Measurements from ENCODE around the gene TBCK.
"Not testable (repeated sequence)": the region's sequence is repeated elsewhere in the genome, so short reads cannot be mapped to it uniquely, and the experiment has no call there.

TBCK gene

DNA sequence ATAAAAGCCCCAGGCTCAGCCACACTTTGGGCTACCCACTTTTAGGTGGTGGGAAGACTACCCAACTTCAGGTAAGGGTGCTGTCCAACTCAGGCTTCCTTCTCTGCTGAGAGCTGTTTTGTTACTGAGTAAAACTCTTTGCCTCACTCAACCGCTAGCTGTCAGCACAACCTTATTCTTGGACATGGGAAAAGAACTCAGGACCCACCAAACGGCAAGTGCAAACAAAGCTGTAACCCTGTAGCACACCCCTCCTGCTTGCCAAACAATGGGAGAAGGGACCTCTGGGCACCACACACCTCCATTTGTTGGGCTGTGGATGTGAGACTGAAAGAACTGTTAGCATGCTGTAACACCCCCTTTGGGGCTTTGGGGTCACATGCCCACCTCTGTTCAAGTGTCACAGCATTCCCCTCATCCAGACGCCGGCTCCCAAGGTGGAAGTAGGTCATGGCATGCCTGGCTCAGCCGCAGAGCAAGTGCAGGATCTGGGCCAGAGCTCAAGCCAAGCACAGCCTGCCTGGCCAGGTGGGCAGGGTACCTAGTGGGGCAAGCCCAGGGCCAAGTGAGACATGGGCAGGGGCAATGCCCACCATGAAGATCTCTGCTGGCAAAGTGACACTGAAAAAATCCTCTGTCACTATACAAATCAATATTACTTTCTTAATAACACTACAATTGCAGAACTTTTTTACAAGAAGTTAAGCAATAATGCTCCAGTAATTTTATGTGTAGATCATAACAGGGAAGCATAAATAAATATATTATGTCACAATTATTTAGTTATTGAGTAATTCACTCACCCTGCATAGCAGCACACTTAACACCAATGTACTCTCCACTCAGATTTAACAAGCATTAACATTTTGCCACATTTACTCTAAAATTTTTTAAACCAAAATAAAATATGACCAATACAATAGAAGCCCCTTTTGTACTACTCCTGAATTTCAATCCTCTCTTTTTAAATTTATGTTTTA lies 107.2 kb downstream of the TBCK start:
- no peak for DNase-seq

DNA sequence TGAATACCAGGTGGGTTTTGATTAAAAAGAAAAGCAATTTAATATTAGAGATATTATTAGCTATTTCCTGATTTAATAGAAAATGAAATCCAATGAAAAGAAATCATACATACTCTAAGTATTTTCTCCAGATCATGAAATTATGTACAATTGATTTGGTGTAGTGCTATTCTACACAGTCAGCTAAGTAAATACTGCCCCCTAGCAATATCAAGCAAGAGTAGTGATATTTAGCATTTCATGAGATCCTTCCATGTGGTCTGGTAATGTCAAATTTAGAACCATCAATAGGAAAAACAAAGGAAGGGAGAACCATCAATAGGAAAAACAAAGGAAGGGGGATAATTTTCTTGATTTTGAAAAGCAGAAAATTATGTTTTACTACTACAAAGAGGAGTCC lies 114.6 kb downstream of the TBCK start:
- DNase-seq: no peak

DNA sequence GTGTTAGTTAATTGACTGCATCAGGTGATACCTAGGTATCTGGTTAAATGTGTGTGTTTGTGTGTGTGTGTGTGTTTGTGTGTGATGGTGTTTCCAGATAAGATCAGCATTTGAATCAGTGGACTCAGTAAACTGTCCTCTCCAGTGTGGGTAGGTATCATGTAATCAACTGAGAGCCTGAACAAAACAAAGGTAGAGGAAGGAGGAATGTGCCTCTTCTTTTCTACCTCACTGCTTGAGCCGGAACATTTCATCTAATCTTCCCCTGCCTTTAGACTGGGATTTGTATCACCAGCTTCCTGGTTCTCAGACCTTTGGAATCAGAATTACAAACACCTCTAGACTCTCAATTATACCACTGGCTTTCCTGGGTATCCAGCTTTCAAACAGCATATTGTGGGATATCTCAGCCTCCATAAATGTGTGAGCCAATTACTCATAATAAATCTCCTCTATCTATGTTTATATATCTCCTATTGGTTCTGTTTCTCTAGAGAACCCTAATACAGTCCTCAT lies 120.5 kb downstream of the TBCK start:
- no peak for DNase-seq

DNA sequence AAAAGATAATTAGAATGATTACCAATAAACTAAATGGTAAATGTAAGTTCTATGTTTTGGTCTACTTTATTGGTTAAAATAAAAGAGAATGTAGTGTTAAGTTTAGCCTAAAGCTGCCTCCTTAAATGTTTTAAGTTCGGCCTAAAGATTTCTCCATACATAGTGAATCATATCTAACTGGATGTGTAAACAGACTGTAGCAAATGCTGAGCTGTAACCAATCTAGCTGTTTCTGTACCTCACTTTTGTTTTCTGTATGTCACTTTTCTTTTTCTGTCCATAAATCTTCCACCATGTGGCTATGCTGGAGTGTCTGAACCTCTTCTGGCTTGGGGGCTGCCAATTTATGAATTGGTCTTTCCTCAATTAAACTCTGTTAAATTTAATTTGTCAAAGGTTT lies 121.2 kb downstream of the TBCK start:
- no peak for DNase-seq

DNA sequence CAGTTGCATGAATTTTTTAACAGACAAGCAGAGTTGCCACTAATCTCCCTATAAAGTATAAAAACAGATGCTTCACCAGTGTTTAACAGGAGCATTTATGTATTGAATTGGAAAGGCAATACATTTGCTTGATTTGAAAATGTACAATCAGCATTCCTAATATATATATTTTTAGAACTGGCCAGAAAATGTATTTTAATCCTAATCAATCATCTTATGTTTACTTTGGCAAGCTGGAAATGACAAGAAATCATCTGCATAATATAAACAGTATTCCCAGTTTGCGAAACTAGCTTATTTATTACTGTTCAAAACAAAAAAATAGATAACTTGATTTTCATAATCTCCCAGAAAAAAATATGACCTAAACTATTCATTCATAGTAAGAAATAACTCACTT lies 123.9 kb downstream of the TBCK start:
- no peak for DNase-seq

DNA sequence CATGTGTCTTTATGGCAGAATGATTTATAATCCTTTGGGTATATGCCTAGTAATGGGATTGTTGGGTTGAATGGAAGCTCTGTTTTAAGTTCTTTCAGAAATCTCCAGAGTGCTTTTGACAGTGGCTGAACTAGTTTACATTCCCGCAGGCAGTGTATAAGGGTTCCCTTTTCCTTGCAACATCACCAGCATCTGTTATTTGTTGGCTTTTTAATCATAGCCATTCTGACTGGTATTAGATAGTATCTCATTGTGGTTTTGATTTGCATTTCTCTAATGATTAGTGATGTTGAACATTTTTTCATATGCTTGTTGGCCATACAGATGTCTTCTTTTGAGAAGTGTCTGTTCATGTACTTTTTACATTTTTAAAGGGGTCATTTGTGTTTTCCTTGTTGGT lies 129.8 kb downstream of the TBCK start:
- DNase-seq: no peak

DNA sequence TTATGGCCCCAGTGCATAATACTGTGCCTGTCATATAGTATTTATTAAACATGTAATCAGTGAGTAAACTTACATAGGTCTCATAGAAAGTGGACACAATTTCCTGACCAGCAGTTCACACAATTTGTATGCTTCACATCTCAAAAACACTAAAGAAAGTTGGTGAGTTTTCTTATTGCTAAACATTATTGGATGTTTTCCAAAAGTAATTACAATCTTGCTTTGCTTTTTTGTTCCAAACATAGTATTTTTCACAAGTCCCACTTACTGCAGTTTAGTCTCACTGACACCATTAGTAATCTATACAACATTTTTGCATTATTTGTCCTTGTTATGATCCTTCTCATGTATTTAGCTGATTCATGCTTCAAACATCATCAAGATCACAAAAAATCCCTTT lies 132.5 kb downstream of the TBCK start:
- DNase-seq: no peak

DNA sequence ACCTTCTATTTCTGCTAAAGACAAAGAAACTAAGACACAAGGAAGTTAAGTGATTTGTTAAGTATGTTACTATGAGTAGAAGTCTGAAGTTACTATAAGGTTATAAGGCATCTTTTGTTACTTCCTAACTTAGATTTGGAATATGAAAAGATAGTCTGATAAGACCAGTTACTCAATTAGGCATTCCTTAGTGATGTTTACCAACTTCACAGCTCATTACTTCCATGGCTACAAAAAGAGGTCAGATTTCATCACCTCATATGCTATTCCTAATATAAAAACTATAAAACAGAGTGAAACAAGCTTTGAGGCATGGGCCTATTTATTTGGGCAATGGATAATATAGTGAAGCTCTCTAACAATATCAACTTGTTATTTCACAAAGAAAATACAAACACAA lies 143.1 kb downstream of the TBCK start:
- DNase-seq: no peak

DNA sequence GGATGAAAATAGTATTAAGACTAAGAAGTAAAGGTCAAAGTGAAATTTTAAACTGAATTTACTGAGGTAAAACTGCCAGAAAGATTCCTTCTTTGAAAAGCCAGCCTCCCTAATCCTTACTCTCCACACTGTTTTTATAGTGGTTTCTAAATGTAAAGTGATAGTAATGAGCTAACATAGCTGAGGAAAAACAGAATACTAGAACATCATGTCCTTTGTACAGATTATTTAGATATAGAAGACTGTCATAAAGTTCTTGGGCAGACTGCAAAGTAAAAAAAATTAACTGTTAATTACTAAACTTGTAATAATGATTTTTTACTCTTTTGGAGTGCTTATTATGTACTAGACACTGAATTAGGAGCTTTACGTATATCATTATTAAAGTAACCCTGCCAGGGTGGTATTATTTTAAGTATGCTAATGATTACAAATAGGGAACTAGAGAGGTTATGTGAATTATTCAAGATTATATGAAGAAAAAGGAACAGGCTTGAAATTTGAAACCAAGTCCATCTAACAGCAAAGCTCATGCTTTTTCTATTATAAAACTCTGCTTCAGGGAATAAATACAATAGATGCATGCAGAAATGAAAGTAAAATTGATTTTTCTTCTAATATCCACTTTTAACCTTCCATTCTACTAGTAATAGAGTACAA lies 150.5 kb downstream of the TBCK start:
- no peak for DNase-seq

DNA sequence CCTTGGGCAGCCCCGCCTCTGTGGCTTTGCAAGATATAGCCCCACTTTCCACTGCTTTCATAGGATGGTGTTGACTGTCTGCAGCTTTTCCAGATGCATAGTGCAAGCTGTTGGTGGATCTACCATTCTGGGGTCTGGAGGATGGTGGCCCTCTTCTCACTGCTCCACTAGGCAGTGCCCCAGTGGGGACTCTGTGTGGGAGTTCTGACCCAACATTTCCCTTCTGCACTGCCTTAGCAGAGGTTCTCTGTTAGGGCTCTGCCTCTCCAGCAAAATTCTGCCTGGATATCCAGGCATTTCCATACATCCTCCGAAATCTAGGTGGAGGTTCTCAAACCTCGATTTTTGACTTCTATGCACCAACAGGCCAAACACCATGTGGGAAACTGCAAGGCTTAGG lies 153.7 kb downstream of the TBCK start:
- DNase-seq: no peak

DNA sequence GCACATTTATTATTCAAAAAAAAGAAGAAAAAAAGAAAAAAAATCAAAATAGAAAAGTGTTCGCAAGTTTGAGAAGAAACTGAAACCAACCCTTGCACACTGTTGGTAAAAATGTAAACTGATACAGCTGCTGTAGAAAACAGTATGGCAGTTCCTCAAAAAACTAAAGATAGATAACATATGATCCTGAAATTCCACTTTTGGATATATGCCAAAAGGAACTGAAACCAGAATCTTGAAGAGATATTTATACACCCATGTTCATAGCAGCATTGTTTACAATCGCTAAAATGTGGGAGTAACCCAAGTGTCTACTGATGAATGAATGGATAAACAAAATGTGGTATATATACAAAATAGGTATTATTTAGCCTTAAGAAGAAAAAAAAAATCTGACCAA lies 155.4 kb downstream of the TBCK start:
- DNase-seq: no peak

DNA sequence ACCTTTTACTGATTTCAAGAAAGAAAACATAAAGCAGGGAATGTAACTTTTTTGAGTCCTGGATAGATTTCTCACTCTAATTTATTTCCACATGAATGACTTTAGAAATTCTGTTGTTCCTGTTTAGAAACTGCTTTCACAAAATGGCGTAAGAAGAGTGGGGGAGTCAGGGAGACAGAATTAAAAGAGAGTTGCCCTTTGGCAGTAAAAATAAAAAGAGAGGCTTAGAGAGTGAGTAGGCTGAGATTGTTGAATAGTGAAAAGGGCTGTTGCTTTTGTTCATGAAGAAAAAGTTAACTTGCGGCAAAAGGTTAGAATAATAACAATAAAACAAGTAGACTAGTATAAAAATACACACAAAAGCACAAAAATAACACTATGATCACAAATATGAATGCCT lies 166.1 kb downstream of the TBCK start:
- no peak for DNase-seq

DNA sequence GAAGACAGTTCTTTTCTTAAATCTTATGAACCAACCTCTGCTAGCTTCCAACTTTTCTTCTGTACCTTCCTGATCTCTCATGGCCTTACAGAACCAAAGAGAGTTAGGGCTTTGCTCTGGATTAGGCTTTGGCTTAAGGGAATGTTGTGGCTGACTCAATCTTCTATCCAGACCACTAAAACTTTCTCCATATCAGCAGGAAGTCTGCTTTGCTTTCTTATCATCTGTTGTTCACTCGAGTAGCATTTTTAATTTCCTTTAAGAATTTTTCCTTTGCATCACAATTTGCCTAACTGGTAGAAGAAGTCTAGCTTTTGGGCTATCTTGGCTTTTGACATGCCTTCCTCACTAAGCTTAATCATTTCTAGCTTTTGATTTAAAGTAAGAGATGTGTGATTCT lies 167.0 kb downstream of the TBCK start:
- DNase-seq: no peak

DNA sequence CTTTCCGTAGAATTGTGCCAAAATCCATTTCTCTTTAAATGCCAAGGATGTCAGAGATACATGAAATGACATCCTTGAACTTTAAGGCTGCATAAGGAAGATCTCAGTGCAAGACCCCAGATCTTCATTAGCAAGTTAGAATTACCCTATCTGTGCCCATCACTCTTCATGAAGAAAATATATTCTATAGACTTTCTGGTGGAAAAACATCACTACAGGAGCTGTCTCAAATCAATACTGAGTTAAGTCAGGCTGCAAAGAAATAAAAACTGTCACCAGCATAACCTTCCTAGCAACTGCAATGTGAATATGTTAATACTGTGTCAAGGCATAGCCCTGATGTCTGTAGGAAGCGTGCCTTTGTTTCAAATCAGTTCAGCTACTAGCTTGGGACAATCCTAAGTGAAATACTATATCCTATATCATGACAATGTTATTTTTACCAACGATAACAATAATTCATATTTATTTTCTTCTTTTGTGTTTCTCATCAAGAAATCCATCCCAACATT lies 173.3 kb downstream of the TBCK start:
- DNase-seq: no peak

DNA sequence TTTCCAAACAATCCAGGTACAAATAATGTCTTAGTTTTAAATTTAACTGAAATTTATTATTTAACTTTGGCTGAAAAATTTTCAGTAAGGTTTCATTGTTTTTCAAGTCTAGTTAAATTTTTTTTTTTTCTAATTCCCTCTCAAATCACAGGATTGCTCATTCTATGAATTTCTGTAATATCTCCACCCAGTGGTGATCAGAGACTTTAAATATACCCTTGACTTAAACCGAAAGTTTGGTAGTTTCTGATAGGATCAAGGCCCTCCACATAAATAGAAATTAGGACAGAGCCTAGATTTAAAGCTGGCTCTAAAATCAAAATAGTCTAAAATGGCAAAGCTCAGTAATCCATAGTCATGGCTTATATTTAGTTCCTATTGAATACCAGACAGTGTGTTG lies 175.4 kb downstream of the TBCK start:
- DNase-seq: no peak

DNA sequence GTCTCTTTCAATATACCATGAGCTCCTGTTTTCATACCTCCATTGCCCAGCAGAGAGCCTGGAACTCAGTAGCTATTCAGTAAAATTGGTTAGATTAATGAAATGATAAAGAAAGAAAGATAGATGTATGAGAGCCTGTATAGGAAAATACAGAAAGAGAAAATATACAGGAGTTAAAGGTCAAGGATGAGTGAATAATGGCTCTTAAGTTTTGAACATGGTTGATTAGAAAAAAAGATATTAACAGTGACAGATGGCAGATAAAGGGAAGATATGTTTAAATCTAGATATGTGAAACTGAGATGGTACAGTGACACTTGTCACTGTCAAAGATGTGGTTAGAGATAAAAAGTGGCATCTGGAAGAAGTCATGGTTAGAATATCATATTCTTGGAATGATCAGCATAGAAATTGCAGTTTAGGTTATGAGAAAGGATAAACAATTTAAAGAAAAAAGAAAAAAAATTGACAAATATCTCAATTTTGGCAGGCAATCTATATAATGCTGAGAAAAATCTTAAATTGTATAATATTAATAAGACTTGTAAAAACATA lies 179.2 kb downstream of the TBCK start:
- DNase-seq: no peak

DNA sequence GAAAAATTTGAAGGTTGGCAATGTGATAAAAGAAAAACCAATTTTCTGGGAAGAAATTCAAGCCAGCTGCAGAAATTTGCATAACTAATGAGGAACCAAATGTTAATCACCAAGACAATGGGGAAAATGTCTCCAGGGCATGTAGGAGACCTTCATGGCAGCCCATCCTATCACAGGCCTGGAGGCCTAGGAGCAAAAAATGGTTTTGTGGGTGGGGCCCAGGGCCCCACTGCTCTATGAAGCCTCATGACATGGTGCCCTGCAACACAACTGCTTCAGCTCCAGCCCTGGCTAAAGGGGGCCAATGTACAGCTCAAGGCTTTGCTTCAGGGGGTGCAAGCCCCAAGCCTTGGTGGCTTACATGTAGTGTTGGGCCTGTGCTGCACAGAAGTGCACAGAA lies 184.0 kb downstream of the TBCK start:
- no peak for DNase-seq

DNA sequence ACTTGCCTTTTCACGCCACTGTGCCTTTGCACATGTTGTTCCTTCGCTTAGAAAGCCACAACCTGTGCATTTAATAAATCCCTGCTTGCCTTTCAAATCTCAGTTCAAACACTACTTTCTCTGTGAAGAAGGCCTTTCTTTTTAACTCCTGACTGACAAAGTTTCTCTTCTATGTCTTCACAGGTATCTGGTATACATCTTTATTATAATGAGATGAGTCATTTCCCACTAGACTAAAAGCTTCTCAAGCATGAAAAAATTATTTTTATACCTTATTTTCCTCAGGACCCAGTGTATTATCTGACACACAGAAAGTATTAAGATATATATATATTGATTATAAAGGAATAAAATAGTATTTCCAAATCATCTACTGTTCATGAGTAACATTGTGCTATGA lies 189.9 kb downstream of the TBCK start:
- no peak for DNase-seq

DNA sequence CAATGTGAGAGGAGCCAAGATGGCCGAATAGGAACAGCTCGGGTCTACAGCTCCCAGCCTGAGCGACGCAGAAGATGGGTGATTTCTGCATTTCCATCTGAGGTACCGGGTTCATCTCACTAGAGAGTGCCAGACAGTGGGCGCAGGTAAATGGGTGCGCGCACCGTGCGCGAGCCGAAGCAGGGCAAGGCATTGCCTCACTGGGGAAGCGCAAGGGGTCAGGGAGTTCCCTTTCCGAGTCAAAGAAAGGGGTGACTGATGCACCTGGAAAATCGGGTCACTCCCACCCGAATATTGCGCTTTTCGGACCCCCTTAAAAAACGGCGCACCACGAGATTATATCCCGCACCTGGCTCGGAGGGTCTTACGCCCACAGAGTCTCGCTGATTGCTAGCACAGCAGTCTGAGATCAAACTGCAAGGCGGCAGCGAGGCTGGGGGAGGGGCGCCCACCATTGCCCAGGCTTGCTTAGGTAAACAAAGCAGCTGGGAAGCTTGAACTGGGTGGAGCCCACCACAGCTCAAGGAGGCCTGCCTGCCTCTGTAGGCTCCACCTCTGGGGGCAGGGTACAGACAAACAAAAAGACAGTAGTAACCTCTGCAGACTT lies 196.0 kb downstream of the TBCK start:
- DNase-seq: not testable (repeated sequence)

DNA sequence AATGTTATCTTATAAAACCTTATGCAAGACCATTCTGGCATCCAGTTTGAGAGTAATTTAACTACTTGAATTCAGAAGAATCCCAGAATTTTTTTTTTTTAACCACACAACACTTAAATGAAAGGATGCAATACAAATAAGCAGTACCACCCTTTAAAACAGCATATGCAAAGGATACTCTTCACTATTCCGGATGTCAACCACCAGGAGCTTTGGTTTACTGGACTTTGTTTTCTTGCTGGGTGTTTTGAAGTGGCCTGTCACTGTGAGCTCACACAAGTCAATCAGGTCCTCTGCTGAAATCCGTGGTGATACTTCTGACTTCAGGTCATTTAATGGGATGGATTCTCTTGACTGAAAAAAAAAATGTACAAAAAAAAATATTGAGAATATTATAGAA lies 200.0 kb downstream of the TBCK start:
- DNase-seq: no peak

DNA sequence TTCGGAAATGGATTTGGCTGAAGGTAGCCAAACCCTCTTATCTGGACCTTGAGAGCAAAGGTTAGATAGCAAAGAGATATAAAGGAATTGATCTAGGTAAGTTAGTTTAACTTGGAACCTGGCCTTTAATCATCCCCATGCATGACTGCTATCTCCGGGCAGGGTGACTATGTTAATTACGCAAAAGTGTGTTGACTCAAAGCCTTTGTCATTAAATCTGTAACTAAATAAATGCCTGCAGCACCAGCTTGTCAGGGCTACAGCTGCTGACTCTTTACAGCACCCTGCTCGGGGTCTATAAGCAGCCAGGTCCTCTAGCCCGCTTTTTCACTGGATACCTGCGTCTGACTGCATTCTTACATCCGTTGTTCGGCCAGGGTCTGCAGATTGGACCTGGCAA lies 201.7 kb downstream of the TBCK start:
- no peak for DNase-seq

DNA sequence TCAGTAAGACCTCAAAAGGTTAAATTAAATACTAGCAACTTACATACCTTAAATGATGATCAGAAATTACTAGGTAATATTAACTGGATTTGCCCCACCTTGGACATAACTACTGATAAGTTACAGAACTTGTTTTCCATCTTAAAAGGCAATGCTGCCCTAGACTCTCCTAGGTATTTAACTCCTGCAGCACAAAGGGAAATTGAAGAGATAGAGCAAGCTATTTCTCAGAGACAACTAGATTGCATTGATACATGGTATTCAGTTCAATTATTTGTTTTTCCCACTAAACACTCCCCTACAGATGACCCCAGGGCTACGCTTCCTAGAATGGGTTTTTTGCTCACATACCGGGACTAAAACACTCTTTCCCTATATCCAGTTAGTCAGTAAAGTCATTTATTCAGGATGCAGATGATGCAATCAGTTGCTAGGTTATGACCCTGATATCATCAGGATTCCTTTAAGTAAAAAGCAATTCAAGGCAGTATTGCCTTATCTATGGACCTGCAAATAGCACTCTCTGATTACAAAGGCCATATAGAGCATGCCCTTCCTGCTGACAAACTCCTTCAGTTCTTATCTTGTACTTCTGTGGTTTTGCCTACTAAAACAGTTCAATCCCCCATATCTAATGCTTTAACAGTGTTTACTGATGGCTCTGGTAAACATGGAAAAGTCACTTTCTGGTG lies 204.1 kb downstream of the TBCK start:
- DNase-seq: not testable (repeated sequence)

DNA sequence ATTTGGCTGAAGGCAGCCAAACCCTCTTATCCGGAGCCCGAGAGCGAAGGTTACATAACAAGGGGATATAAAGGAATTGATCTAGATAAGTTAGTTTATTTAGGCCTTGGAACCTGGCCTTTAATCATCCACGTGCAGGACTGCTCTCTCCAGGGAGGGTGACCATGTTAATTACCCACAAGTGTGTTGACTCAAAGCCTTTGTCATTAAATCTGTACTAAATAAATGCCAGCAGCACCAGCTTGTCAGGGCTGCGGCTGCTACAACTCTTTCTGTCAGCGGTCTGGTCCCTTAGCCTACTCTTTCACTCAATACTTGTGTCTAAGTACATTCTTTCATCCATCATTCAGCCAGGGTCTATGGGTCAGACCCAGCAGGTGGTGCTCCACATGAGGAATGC lies 206.1 kb downstream of the TBCK start:
- DNase-seq: no peak

All from NK-92 treated with Interleukin-12 subunit alpha and Interleukin-12 subunit beta, amount 100 ng/mL, for 24 hours (cell line).